Measurements from ENCODE around the gene CCDC146.

GRCh38 chr7:77222819-77223218, 100.4 kb downstream of the CCDC146 start:
- TF ChIP-seq CTCF (IDR thresholded peaks at IDR 0.05; ENCODE audit: insufficient read depth, low read length, poor library complexity, severe bottlenecking) (no peak), EZH2phosphoT487 (conservative IDR thresholded peaks at IDR 0.05; ENCODE audit: low read length) (no peak)
